Measurements from ENCODE around the gene OR6F1. TPM values are rescaled to one million over a fixed set of nuclear protein-coding genes. Genes with fewer than 3 reads are reported as not detected.
"Not testable (repeated sequence)": the region's sequence is repeated elsewhere in the genome, so short reads cannot be mapped to it uniquely, and the experiment has no call there.

Gene OR6F1
- total RNA-seq, 2 donors from 2014 or later = not detected

GRCh38 chr1:247738315-247738714, 21.9 kb upstream of the OR6F1 start, which contains the start of gene OR14K1:
OR14K1 (plus strand) TSS chr1:247738615; CDS start chr1:247738615, 0 bp downstream.
- TF ChIP-seq POLR2A (IDR thresholded peaks at IDR 0.05) = no peak
- TF ChIP-seq, protein P1, sequence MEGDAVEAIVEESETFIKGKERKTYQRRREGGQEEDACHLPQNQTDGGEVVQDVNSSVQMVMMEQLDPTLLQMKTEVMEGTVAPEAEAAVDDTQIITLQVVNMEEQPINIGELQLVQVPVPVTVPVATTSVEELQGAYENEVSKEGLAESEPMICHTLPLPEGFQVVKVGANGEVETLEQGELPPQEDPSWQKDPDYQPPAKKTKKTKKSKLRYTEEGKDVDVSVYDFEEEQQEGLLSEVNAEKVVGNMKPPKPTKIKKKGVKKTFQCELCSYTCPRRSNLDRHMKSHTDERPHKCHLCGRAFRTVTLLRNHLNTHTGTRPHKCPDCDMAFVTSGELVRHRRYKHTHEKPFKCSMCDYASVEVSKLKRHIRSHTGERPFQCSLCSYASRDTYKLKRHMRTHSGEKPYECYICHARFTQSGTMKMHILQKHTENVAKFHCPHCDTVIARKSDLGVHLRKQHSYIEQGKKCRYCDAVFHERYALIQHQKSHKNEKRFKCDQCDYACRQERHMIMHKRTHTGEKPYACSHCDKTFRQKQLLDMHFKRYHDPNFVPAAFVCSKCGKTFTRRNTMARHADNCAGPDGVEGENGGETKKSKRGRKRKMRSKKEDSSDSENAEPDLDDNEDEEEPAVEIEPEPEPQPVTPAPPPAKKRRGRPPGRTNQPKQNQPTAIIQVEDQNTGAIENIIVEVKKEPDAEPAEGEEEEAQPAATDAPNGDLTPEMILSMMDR (IDR thresholded peaks at IDR 0.05) = no peak
- no peaks in the 10 kb centered on the region for H3K9me3 ChIP-seq
- no peak within 1 kb of the TSS for H3K4me3 ChIP-seq
- ATAC-seq (no peak), DNase-seq (no peak)
- intact Hi-C loops (cut with DNase I) = no loop called here
- no peaks in the 10 kb centered on the region for H3K4me1 ChIP-seq
- H3K36me3 ChIP-seq (replicated peaks in 1 of 2; ENCODE audit: insufficient read depth in 1 of 2, low read depth in 2 of 2) = no peaks in the 10 kb centered on the region
- H3K27me3 ChIP-seq = no peaks in the 10 kb centered on the region
- H3K27ac ChIP-seq = no peak within 1 kb of the TSS
- 74 to 81% methylated on average over 1 of the region's 1 CpG for WGBS, 2 donors

- Histone ChIP-seq H3K27ac (no peak overlapping the region), H3K4me1 (no peaks in the 10 kb centered on the region), H3K4me3 (no peak overlapping the region), H3K27me3 (no peaks in the 10 kb centered on the region), H3K9me3 (no peaks in the 10 kb centered on the region), H3K36me3 (replicated peaks in 1 of 2; ENCODE audit: insufficient read depth in 1 of 2, low read depth in 2 of 2) (no peaks in the 10 kb centered on the region)
- TF ChIP-seq POLR2A (IDR thresholded peaks at IDR 0.05) = no peak
- TF ChIP-seq, protein P1 (IDR thresholded peaks at IDR 0.05) = no peak
- intact Hi-C loops (cut with DNase I) = no loop called here
- ATAC-seq = no peak
- DNase-seq = no peak
- WGBS, 2 donors = 83 to 84% methylated on average over 4 of the region's 4 CpGs
Observed at GRCh38 chr1:247721222-247721621, 4.8 kb upstream of the OR6F1 start.

- WGBS, 2 donors = 81 to 83% methylated on average over 7 of the region's 7 CpGs
- Histone ChIP-seq H3K4me1 (no peaks in the 10 kb centered on the region), H3K4me3 (no peak overlapping the region), H3K27me3 (no peaks in the 10 kb centered on the region), H3K36me3 (replicated peaks in 1 of 2; ENCODE audit: insufficient read depth in 1 of 2, low read depth in 2 of 2) (no peaks in the 10 kb centered on the region), H3K9me3 (no peaks in the 10 kb centered on the region), H3K27ac (no peak overlapping the region)
- no peak for ATAC-seq
- no peak for DNase-seq
- intact Hi-C loops (cut with DNase I) = no loop called here
- TF ChIP-seq POLR2A (IDR thresholded peaks at IDR 0.05) = no peak
- TF ChIP-seq, protein P1 (IDR thresholded peaks at IDR 0.05) = no peak
Observed at GRCh38 chr1:247713753-247714152, 2.7 kb downstream of the OR6F1 start.

DNA sequence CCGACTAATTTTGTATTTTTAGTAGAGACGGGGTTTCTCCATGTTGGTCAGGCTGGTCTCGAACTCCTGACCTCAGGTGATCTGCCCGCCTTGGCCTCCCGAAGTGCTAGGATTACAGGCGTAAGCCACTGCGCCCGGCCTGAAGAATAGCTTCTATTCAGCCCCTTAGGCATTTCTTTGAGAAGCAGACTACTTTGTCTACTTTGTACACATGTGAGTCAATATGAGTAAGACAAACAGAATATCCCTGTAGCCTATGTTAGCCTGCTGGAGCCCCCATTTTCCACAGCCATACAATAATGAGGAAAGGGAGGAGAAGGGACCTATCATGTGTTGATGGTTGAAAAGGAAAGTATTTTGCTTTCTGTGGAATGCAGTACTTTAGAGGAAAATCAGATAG, 5.8 kb downstream of the OR6F1 start:
- H3K36me3 ChIP-seq (replicated peaks in 1 of 2; ENCODE audit: insufficient read depth in 1 of 2, low read depth in 2 of 2); H3K4me3 ChIP-seq; DNase-seq; H3K27ac ChIP-seq; intact Hi-C loops (cut with DNase I); H3K4me1 ChIP-seq; ATAC-seq; H3K9me3 ChIP-seq; H3K27me3 ChIP-seq: not testable (repeated sequence)
- 70 to 86% methylated on average over 8 of the region's 8 CpGs for WGBS, 2 donors

- no peak overlapping the region for H3K4me3 ChIP-seq
- no peak for ATAC-seq
- no peaks in the 10 kb centered on the region for H3K27me3 ChIP-seq
- H3K27ac ChIP-seq = no peak overlapping the region
- WGBS, 2 donors = 70 to 79% methylated on average over 1 of the region's 1 CpG
- no peaks in the 10 kb centered on the region for H3K4me1 ChIP-seq
- H3K9me3 ChIP-seq = no peaks in the 10 kb centered on the region
- DNase-seq = no peak
- H3K36me3 ChIP-seq (replicated peaks in 1 of 2; ENCODE audit: insufficient read depth in 1 of 2, low read depth in 2 of 2) = no peaks in the 10 kb centered on the region
- TF ChIP-seq, protein P1 (IDR thresholded peaks at IDR 0.05) = no peak
- TF ChIP-seq POLR2A (IDR thresholded peaks at IDR 0.05) = no peak
- intact Hi-C loops (cut with DNase I) = no loop called here
Observed at GRCh38 chr1:247701338-247701737, 15.1 kb downstream of the OR6F1 start.

Measured in body of pancreas (tissue), 4 donors.